ENCODE data around the gene PSD2.

Gene PSD2

GRCh38 chr5:139837711-139838380, 42.2 kb downstream of the PSD2 start:
- TF ChIP-seq CTCF (IDR thresholded peaks at IDR 0.05): no peak
- no peak overlapping the region for H3K4me2 ChIP-seq (ENCODE audit: low read length)
- no peaks in the 10 kb centered on the region for H3K9me3 ChIP-seq (ENCODE audit: control insufficient read depth, low read length)
- no peaks in the 10 kb centered on the region for H3K27me3 ChIP-seq (ENCODE audit: control insufficient read depth, insufficient read depth, low read length)
- no peak overlapping the region for H3K9ac ChIP-seq
- no peaks in the 10 kb centered on the region for H3K36me3 ChIP-seq (ENCODE audit: control insufficient read depth, insufficient read depth, low read length)
- H2AFZ ChIP-seq: no peak overlapping the region
- H3K27ac ChIP-seq: no peak overlapping the region
- no peak overlapping the region for H3K4me3 ChIP-seq (ENCODE audit: low read depth, low read length)
- no peaks in the 10 kb centered on the region for H3K4me1 ChIP-seq
- no peaks in the 10 kb centered on the region for H3K79me2 ChIP-seq

DNA sequence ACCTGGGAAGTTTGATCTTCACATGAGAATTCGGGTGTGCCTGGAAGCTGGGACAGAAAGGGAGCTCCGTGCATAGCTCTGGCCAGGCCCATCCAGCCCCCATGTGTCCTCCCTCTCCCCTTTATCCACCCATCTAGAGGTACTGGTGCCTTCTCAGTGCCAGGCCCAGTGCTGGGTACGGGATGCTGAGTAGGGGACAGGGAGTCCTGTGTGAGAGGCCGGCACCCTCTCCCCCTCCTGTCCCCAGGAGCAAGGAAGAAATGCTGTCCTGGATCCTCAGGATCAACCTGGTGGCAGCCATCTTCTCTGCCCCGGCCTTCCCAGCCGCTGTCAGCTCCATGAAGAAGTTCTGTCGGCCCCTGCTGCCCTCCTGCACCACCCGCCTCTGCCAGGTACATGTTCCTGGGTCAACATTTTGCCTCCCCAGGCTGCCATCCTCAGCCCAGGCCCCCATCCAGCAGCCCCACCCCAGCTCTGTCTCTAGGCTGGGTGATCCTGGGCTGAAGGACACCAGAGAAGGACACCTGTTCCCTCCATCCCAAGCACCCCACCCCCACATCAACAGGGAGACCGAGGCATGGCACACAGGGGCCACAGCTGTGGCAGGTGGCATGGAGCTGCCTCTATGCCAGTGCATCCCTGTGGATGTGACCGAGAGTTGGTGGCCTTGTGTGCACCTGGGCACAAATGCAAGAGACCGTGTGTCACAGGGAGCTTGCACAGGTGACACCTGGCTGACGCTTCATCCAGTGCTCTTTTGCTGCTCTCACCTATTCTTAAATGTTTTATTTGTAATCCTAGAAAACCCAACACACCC, 43.0 kb downstream of the PSD2 start:
- no peaks in the 10 kb centered on the region for H3K27me3 ChIP-seq (ENCODE audit: control insufficient read depth, insufficient read depth, low read length)
- no peak overlapping the region for H2AFZ ChIP-seq
- H3K9me3 ChIP-seq (ENCODE audit: control insufficient read depth, low read length): no peaks in the 10 kb centered on the region
- no peak overlapping the region for H3K4me3 ChIP-seq (ENCODE audit: low read depth, low read length)
- no peak overlapping the region for H3K27ac ChIP-seq
- H3K79me2 ChIP-seq: no peaks in the 10 kb centered on the region
- H3K4me2 ChIP-seq (ENCODE audit: low read length): no peak overlapping the region
- H3K4me1 ChIP-seq: no peaks in the 10 kb centered on the region
- no peak for TF ChIP-seq CTCF (IDR thresholded peaks at IDR 0.05)
- H3K36me3 ChIP-seq (ENCODE audit: control insufficient read depth, insufficient read depth, low read length): no peaks in the 10 kb centered on the region
- no peak overlapping the region for H3K9ac ChIP-seq

DNA sequence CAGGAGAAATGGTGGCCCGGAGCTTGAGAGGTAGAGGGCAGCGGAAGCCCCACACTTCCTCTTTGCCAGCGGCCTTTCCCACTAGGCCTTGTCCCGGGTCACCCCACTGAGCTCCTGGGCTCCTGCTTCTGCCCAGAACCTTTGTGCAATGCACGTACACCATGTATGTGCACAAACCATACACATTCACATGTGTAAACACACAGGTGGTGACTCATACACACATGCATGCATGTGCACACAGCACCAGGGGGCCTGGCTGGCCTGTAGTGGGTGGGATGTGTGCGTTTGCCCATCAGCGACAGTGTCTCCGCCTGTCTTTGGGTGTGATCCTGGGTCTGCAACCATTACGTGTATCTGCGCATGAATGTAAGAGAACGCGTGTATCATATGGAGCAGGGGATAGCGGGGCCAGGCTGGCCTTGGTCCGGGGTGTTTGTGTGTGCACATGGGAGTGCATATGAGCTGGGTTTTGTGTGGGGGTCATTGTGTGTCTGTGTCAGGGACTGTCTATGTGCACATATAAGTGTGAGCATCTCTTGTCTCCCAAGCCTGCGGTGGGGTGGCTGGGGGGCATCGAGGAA, 43.7 kb downstream of the PSD2 start:
- H3K9ac ChIP-seq: no peak overlapping the region
- no peaks in the 10 kb centered on the region for H3K36me3 ChIP-seq (ENCODE audit: control insufficient read depth, insufficient read depth, low read length)
- no peak for TF ChIP-seq CTCF (IDR thresholded peaks at IDR 0.05)

GRCh38 chr5:139839918-139840317, 44.3 kb downstream of the PSD2 start:
- Histone ChIP-seq H3K4me2 (ENCODE audit: low read length) (no peak overlapping the region), H3K9ac (no peak overlapping the region), H3K27ac (no peak overlapping the region), H3K36me3 (ENCODE audit: control insufficient read depth, insufficient read depth, low read length) (no peaks in the 10 kb centered on the region), H3K9me3 (ENCODE audit: control insufficient read depth, low read length) (no peaks in the 10 kb centered on the region), H3K79me2 (no peaks in the 10 kb centered on the region), H3K4me3 (ENCODE audit: low read depth, low read length) (no peak overlapping the region), H2AFZ (no peak overlapping the region), H3K27me3 (ENCODE audit: control insufficient read depth, insufficient read depth, low read length) (no peaks in the 10 kb centered on the region), H3K4me1 (no peaks in the 10 kb centered on the region)
- TF ChIP-seq CTCF (IDR thresholded peaks at IDR 0.05): no peak

More for the DNA sequence above, 43.7 kb downstream of the PSD2 start:
- H3K4me1 ChIP-seq: no peaks in the 10 kb centered on the region
- H3K27me3 ChIP-seq (ENCODE audit: control insufficient read depth, insufficient read depth, low read length): no peaks in the 10 kb centered on the region
- no peaks in the 10 kb centered on the region for H3K79me2 ChIP-seq
- no peak overlapping the region for H2AFZ ChIP-seq
- H3K27ac ChIP-seq: no peak overlapping the region
- no peak overlapping the region for H3K4me2 ChIP-seq (ENCODE audit: low read length)
- H3K9me3 ChIP-seq (ENCODE audit: control insufficient read depth, low read length): no peaks in the 10 kb centered on the region
- H3K4me3 ChIP-seq (ENCODE audit: low read depth, low read length): no peak overlapping the region

Measured in parathyroid adenoma (tissue), 2 donors.